Activated naive CD8-positive, alpha-beta T cell treated with anti-CD3 and anti-CD28 coated beads, Interleukin-2, amount 50 U/mL, for 24 hours (primary cell): ENCODE results near the gene TSR3.

ENCODE experiments used
- ATAC-seq: fragments of 150-1000 bp; cut with Tn5 transposase; one replicate; pipeline ENCODE4 v1.10.0; 2021
- DNase-seq: peaks from one replicate; pipeline ENCODE4 v3.0.0; 2021
- H3K27ac Mint-ChIP-seq: one replicate; pipeline ENCODE4 v1.8.0; 2021; ENCODE audit warnings: mild to moderate bottlenecking, mixed read lengths
- H3K27me3 Mint-ChIP-seq: one replicate; pipeline ENCODE4 v1.8.0; 2021; ENCODE audit warnings: mixed read lengths
- H3K36me3 Mint-ChIP-seq: one replicate; pipeline ENCODE4 v1.8.0; 2021; ENCODE audit warnings: low read depth, mixed read lengths
- H3K4me1 Mint-ChIP-seq: one replicate; pipeline ENCODE4 v1.8.0; 2021; ENCODE audit warnings: mixed read lengths
- H3K4me3 Mint-ChIP-seq: one replicate; pipeline ENCODE4 v1.8.0; 2021; ENCODE audit warnings: mild to moderate bottlenecking, moderate library complexity, mixed read lengths
- H3K9me3 Mint-ChIP-seq: one replicate; pipeline ENCODE4 v1.8.0; 2021; ENCODE audit warnings: mixed read lengths

Gene TSR3

DNA sequence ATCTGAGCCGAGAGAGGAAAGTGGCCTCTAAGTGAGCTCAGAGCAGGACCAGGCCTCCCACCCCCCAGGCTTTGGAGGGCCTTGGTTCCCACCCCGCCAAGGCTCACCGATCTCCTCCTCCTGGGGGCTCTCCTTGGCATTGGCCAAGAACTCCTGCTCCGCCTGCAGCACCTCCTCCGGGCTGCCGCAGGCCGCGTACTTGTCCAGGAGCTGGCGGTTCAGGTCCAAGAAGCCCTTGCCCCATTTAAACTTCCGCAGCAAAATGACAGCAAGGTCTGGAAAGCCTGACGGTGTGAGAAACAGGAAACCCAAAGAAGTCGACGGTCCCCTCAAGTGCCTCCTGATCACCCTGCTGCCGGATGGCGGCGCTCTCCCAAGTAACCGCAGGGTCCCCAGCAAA, 1.7 kb downstream of the TSR3 start:
- peak overlapping the region; percentile 83 for H3K4me3 Mint-ChIP-seq
- H3K27me3 Mint-ChIP-seq, result no peaks in the 10 kb centered on the region
- H3K36me3 Mint-ChIP-seq, result peaks cover 7% of the 10 kb centered on the region
- DNase-seq, result no peak
- H3K9me3 Mint-ChIP-seq, result no peaks in the 10 kb centered on the region
- H3K4me1 Mint-ChIP-seq, result peaks cover 32% of the 10 kb centered on the region
- ATAC-seq, result no peak
- peak overlapping the region; percentile 18 for H3K27ac Mint-ChIP-seq

DNA sequence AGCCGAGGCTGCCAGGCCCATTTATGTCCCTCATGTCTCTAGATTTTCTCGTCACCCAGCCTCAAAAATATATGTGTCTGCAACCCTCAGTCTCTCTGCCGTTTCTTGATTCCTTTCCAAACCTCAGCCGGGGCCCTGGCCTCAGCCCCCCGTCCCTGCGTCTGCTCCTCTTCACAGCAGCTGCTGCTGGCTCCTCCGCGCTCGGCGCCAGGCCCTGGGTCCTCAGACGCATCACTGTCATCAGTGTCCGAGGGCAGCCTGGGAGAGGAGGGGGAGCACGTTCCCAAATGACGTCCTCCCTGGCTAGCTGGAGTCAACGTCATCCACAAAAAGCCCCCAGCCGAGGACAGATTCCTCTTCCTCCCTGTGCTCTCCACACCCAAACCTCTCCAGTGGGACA, 2.3 kb downstream of the TSR3 start:
- no peaks in the 10 kb centered on the region for H3K27me3 Mint-ChIP-seq
- H3K9me3 Mint-ChIP-seq, result no peaks in the 10 kb centered on the region

DNA sequence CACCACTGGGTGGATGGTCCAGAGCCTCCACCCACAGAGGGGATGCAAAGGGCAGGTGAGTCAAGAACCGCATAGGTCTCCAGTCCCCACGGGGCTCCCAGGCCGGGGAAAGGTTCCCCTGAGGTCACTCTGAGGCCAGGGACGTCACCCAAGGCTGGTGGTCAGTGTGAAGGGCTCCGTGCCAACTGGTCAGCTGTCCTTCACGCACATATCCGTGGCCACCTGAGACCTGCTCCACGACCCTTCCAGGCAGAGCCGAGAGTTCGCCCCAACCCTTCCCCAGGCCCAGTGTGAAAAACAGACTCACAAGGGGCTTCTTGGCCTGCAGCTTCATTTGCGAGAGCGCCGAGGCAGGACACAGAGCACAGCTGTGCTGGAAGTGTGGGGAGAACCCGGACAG, 2.8 kb downstream of the TSR3 start:
- ATAC-seq (no peak), DNase-seq (no peak)
- peaks cover 7% of the 10 kb centered on the region for H3K36me3 Mint-ChIP-seq
- H3K27ac Mint-ChIP-seq, result no peak overlapping the region
- H3K27me3 Mint-ChIP-seq, result no peaks in the 10 kb centered on the region
- H3K4me3 Mint-ChIP-seq, result no peak overlapping the region
- no peaks in the 10 kb centered on the region for H3K9me3 Mint-ChIP-seq
- peaks cover 29% of the 10 kb centered on the region for H3K4me1 Mint-ChIP-seq

More for the DNA sequence above, 2.3 kb downstream of the TSR3 start:
- Mint-ChIP-seq H3K4me3 (no peak overlapping the region), H3K36me3 (peaks cover 7% of the 10 kb centered on the region), H3K4me1 (peaks cover 29% of the 10 kb centered on the region), H3K27ac (no peak overlapping the region)
- ATAC-seq, result no peak
- no peak for DNase-seq

DNA sequence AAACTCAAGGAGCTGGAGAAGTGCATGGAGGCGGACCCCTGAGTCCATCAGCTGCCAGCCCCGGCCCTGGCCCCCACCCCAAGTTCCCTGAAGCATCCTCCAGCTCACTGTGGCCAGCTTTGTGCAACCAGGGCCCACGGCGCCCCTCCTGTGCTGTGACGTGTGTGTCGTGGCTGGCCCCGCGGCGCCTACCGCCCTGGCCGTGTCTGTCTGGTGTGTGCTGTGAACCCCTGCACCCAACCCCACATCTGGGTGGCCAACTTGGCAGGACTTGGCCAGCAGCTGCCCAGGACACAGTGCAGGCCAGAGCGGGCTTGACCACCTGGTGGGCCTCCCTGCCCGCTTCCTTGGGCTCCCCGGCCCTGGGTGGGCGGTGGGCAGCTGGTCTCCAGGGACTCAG, 3.2 kb downstream of the TSR3 start:
- Mint-ChIP-seq H3K4me3 (no peak overlapping the region), H3K27ac (no peak overlapping the region), H3K4me1 (peaks cover 26% of the 10 kb centered on the region), H3K27me3 (no peaks in the 10 kb centered on the region), H3K36me3 (peaks cover 7% of the 10 kb centered on the region), H3K9me3 (no peaks in the 10 kb centered on the region)
- ATAC-seq (no peak), DNase-seq (no peak)

DNA sequence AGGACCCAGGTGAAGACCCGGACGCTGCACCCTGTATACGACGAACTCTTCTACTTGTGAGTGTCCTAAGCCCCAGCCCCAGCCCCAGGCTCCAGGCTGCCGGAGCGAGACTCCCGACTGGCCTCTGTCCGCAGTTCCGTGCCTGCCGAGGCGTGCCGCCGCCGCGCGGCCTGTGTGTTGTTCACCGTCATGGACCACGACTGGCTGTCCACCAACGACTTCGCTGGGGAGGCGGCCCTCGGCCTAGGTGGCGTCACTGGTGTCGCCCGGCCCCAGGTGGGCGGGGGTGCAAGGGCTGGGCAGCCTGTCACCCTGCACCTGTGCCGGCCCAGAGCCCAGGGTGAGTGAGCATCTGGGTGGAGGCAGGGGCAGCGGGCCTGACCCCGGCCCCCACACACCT, 3.7 kb downstream of the TSR3 start:
- peaks cover 26% of the 10 kb centered on the region for H3K4me1 Mint-ChIP-seq
- no peaks in the 10 kb centered on the region for H3K9me3 Mint-ChIP-seq
- H3K27me3 Mint-ChIP-seq, result no peaks in the 10 kb centered on the region
- ATAC-seq (no peak), DNase-seq (no peak)
- H3K27ac Mint-ChIP-seq, result no peak overlapping the region
- H3K36me3 Mint-ChIP-seq, result peaks cover 7% of the 10 kb centered on the region
- no peak overlapping the region for H3K4me3 Mint-ChIP-seq

DNA sequence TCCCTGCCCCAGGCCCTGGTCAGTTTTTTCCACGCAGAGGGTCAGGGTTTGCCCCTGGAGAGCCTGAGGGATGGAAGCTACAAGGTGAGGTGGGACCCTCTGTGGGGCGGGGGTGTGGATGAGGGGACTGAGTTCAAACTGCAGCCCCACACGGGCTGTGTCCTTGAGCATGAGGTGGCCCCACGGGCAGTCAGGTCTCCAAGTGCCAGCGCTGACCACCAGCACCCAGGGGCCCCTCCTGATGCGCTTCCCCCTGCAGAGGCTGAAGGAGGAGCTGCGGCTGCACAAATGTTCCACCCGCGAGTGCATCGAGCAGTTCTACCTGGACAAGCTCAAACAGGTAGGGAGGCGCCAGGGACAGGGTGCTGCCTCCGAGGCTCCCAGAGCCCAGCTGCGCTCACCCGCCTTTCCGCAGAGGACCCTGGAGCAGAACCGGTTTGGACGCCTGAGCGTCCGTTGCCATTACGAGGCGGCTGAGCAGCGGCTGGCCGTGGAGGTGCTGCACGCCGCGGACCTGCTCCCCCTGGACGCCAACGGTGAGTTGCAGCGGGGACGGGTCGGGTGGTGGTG, 4.3 kb downstream of the TSR3 start:
- no peak for ATAC-seq
- peaks cover 27% of the 10 kb centered on the region for H3K4me1 Mint-ChIP-seq

DNA sequence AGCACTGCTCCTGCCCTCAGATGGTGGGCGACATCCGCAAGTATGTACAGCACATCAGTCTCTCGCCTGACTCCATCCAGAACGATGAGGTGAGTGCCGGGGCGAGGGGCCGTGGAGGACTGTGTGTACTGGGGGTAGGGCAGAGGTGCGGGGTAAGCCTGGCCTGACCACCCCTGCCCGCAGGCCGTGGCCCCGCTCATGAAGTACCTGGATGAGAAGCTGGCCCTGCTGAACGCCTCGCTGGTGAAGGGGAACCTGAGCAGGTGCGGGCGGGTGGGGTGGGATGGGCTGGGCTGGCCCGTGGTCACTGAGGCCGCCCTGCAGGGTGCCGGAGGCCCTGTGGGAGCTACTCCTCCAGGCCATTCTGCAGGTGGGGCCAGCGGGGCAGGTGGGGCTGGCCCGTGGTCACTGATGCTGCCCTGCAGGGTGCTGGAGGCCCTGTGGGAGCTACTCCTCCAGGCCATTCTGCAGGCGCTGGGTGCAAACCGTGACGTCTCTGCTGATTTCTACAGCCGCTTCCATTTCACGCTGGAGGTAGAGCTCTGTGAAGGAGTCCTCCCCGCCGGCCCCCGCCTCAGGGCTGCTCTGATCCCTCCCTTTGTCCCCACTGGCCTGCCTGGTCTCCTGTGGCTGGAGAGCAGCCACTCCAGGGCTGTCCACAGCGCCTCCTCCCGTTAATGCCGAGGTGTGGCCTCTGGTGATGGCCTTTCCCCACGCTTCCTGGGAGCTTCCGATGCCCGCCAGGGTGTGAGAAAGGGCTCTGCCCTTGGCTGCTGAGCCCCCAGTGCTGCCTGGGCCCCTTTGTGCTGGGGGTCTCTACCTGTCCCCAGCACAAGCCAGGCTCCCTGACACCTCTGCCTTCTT, 5.0 kb downstream of the TSR3 start:
- Mint-ChIP-seq H3K4me3 (no peak overlapping the region), H3K9me3 (no peaks in the 10 kb centered on the region), H3K27ac (no peak overlapping the region), H3K4me1 (peaks cover 30% of the 10 kb centered on the region), H3K27me3 (no peaks in the 10 kb centered on the region), H3K36me3 (peaks cover 4% of the 10 kb centered on the region)
- no peak for ATAC-seq
- no peak for DNase-seq

More for the DNA sequence above, 4.3 kb downstream of the TSR3 start:
- Mint-ChIP-seq H3K4me3 (no peak overlapping the region), H3K9me3 (no peaks in the 10 kb centered on the region), H3K36me3 (peaks cover 4% of the 10 kb centered on the region), H3K27ac (no peak overlapping the region), H3K27me3 (no peaks in the 10 kb centered on the region)
- DNase-seq, result no peak

DNA sequence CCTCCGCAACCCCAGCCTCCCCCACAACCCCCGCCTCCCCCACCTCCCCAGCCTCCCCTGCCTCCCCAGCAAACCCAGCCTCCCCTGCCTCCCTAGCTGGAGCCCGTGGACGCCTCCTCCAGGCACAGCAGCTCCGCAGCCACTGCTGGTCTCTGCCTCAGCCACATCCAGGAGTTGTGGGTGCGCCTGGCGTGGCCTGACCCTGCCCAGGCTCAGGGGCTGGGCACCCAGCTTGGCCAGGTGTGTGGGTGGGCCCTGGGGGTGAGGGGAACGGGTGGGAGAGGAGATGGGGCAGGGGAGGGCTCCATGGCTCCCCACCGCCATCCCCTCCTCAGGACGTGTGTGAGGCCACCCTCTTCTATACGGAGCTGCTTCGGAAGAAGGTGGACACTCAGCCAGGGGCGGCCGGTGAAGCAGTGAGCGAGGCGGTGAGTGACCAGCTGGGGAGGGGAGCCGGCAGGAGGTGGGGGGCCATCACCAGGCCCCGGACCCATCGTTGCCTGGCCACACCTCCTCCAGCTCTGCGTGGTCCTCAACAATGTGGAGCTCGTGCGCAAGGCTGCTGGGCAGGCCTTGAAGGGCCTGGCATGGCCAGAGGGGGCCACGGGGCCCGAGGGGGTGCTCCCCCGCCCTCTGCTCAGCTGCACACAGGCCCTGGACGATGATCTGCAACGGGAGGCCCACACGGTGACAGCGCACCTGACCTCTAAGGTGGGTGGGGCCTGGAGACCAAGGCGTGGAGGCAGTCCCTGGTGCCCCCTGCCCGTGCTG, 5.8 kb downstream of the TSR3 start:
- Mint-ChIP-seq H3K9me3 (no peaks in the 10 kb centered on the region), H3K27me3 (no peaks in the 10 kb centered on the region), H3K27ac (no peak overlapping the region), H3K4me3 (no peak overlapping the region), H3K4me1 (peaks cover 27% of the 10 kb centered on the region), H3K36me3 (peaks cover 4% of the 10 kb centered on the region)
- DNase-seq (no peak), ATAC-seq (no peak)

DNA sequence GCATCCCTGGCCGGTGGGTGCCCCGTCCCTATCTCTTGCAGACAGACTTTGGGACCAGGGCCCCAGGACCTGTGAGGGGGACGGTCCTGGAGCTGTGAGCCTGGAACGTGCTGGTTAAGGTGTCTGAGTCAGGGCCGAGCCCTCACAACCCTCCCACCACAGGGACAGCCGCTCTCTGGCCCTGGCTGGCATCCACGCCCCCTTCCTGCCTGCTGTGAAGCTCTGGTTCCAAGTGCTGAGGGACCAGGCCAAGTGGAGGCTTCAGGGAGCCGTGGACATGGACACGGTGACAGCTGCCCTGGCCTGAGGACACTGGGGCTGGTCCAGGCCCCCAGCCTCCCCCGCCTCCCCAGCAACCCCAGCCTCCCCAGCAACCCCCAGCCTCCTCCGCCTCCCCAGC, 6.6 kb downstream of the TSR3 start:
- H3K27ac Mint-ChIP-seq, result no peak overlapping the region
- no peaks in the 10 kb centered on the region for H3K9me3 Mint-ChIP-seq
- no peak for DNase-seq
- no peaks in the 10 kb centered on the region for H3K27me3 Mint-ChIP-seq
- no peak overlapping the region for H3K4me3 Mint-ChIP-seq
- ATAC-seq, result no peak
- H3K36me3 Mint-ChIP-seq, result no peaks in the 10 kb centered on the region
- peaks cover 19% of the 10 kb centered on the region for H3K4me1 Mint-ChIP-seq

DNA sequence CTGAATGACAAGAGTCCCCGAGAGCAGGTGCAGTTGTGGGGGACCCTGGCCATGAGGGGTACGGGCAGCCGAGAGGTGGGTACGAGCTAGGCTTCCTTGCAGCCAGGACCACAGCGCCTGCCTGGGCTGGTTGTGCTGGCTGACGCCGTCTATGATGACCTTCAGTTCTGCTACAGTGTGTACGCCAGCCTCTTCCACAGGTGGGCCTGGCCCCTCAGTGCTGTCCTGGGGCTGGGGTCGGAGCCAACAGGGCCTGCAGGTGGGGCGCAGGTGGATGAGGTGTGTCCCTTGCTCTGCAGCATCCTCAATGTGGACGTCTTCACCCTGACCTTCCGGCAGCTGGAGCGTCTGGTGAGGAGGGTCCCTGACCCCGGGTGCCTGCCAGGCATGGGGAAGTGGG, 7.2 kb downstream of the TSR3 start:
- H3K27me3 Mint-ChIP-seq, result no peaks in the 10 kb centered on the region
- peaks cover 18% of the 10 kb centered on the region for H3K4me1 Mint-ChIP-seq
- no peak for DNase-seq
- H3K9me3 Mint-ChIP-seq, result no peaks in the 10 kb centered on the region
- no peak overlapping the region for H3K27ac Mint-ChIP-seq
- ATAC-seq, result no peak
- no peak overlapping the region for H3K4me3 Mint-ChIP-seq
- H3K36me3 Mint-ChIP-seq, result no peaks in the 10 kb centered on the region

DNA sequence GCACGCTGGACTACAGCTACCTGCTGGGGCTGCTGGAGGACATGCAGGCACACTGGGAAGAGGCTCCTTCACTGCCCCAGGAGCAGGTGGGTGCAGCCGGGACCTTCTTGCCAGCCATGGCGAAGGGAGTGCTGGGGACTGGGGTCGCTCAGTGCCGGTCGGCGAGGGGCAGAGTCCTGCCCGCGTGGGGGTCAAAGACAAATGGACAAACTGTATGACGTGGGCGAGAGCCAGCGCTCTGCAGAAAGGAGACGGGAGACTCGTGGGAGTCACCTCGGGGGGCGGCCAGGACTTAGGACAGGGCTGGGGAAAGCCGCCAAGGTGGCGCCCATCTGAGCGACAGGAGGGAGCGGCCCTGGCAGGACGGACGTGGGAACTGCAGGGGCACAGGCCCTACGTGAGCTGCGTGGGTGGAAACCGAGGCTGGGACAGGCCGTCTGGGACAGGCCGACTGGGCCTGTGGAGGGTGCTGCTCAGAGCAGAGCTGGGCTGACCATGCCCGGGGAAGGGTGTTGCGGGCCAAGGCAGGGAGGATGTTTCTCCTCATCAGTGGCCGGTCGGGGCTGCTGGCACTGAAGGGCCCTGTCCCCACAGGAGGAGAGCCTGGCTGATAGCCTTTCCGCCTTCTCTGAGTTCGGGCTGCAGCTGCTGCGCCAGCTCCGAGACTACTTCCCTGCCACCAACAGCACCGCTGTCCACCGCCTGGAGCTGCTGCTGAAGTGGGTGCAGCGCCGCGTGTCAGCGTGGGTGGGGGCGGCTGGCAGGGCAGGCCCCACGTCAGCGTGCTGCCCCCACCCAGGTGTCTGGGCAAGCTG, 8.0 kb downstream of the TSR3 start:
- Mint-ChIP-seq H3K4me3 (peak overlapping the region; percentile 43), H3K9me3 (no peaks in the 10 kb centered on the region), H3K36me3 (no peaks in the 10 kb centered on the region), H3K27me3 (no peaks in the 10 kb centered on the region), H3K4me1 (peaks cover 18% of the 10 kb centered on the region), H3K27ac (peak overlapping the region; percentile 31)
- ATAC-seq (no peak), DNase-seq (no peak)

DNA sequence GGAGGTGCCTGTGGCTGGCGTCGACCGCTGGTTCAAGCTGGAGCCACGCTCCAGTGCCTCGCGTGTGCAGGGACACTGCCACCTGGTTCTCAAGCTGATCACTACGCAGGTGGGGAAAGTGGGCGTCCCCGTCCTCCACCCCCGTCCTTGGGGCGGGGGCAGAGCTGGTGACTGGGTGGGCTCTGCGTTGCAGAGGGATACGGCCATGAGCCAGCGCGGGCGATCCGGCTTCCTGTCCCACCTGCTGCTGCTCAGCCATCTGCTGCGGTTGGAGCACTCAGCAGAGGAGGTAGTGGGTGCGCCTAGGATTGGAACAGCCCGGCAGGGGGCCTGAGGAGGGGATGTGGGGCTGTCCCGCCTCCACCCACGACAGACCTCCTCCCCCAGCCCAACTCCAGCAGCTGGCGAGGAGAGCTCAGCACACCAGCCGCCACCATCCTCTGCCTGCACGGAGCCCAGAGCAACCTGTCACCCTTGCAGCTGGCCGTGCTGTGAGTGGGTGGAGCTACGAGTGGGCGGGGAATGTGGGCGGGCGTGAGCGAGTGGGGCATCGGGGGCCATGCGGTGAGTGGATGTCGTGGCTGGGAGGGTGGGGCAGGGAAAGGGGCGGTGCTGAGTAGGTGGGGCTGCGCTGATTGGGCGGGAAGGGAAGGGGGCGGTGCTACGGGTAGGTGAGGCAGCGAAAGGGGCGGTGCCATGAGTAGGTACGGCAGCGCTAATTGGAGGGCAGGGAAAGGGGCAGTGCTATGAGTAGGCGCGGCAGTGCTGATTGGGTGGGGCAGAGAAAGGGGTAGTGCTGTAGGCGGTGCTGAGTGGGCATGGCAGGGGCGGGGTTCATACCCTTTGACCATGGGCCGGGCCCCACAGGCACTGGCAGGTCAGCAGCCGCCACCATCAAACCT, 8.9 kb downstream of the TSR3 start:
- H3K9me3 Mint-ChIP-seq, result no peaks in the 10 kb centered on the region
- peak overlapping the region; percentile 43 for H3K4me3 Mint-ChIP-seq
- peak overlapping the region; percentile 31 for H3K27ac Mint-ChIP-seq
- ATAC-seq (peak; percentile 82), DNase-seq (peak; percentile 88)
- no peaks in the 10 kb centered on the region for H3K27me3 Mint-ChIP-seq
- H3K4me1 Mint-ChIP-seq, result peaks cover 18% of the 10 kb centered on the region
- H3K36me3 Mint-ChIP-seq, result no peaks in the 10 kb centered on the region

DNA sequence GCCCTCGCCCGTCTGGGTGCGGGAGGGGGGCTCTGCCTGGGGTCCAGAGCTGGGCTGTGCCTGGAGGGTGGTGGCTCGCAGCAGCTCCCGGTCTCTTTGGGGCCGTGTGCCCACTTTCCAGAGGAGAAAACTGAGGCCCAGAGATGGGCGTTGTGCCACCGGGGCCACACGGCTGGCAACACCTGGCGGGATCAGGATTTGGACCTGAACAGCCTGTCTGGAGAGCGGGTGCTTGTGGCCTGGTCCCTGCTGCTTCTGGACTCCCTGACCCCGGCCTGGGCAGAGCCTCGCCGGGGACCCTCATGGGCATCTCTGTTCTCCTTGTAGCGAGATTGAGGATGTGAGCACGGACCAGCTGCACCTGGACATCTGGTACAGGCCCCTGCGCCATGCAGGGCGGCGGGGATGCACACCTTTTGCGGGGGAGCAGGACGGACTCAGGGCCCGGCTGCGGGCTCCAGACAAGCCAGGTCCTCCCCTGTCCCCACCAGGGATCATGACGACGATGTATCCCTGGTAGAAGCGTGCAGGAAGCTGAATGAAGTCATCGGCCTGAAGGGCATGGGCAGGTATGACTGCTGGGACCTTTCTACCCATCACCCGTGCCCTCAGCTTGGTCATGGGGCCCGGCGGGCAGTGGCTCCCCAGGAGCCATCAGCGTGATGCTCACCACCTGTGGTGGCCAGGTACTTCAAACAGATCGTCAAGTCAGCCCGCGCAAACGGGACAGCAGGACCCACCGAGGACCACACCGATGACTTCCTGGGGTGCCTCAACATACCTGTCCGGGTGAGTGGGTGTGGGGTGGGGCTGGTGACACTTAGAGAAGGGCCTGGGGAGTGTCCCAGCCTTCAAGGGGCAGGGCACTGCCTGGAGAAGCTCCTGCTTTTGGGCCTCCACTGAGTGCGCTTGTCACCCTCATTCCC, 9.9 kb downstream of the TSR3 start:
- no peak overlapping the region for H3K27ac Mint-ChIP-seq
- ATAC-seq (no peak), DNase-seq (no peak)
- no peak overlapping the region for H3K4me3 Mint-ChIP-seq
- H3K9me3 Mint-ChIP-seq, result no peaks in the 10 kb centered on the region
- no peaks in the 10 kb centered on the region for H3K27me3 Mint-ChIP-seq
- H3K36me3 Mint-ChIP-seq, result no peaks in the 10 kb centered on the region
- peaks cover 18% of the 10 kb centered on the region for H3K4me1 Mint-ChIP-seq
